Lower lobe of right lung (tissue), 2 donors: ENCODE measurements around the gene TMC4. TPM values are rescaled to one million over a fixed set of nuclear protein-coding genes. Genes with fewer than 3 reads are reported as not detected.

Experiments
- ATAC-seq, 2 donors: fragments of 200-7000 bp; cut with Tn5 transposase; one replicate each; pipeline ENCODE4 v1.9.1; 2020 to 2022; ENCODE audit warnings: mild to moderate bottlenecking in 2 of 2, moderate library complexity in 2 of 2
- DNase-seq: peaks from one replicate; pipeline ENCODE4 v3.0.0-alpha.2; 2020
- H3K27ac ChIP-seq: fragments of 200-600 bp; one replicate; pipeline ENCODE4 v1.8.0; 2022
- H3K27me3 ChIP-seq: fragments of 200-600 bp; one replicate; pipeline ENCODE4 v1.8.0; 2022; ENCODE audit warnings: low read depth
- H3K36me3 ChIP-seq: fragments of 200-600 bp; one replicate; pipeline ENCODE4 v1.8.0; 2022; ENCODE audit warnings: mild to moderate bottlenecking
- H3K4me1 ChIP-seq: fragments of 200-600 bp; one replicate; pipeline ENCODE4 v1.8.0; 2022
- H3K4me3 ChIP-seq: fragments of 200-600 bp; one replicate; pipeline ENCODE4 v1.8.0; 2022; ENCODE audit warnings: mild to moderate bottlenecking
- H3K9me3 ChIP-seq: fragments of 200-600 bp; one replicate; pipeline ENCODE4 v1.8.0; 2022
- CTCF ChIP-seq: fragments of 200-600 bp; IDR thresholded peaks from one replicate; pipeline ENCODE4 v1.8.0; 2022; ENCODE audit warnings: antibody characterized with exemption, mild to moderate bottlenecking
- intact Hi-C: fragments of 100-400 bp; cut with DNase I; formaldehyde crosslinking; loops from one replicate; pipeline ENCODE4 v1.11.0; 2022
- total RNA-seq: library from RNA; stranded (reverse); fragmentation: NEBNext Ultra II Directional; extraction: Animal tissue kit (Norgen Biotek cat#: 25700); gene quantifications from one replicate; pipeline ENCODE4 v1.2.1, GENCODE V29; 2021
- donor health status: DM: no; HTN: yes; CAD: no; lungs with severe emphysema.

Gene TMC4
- total RNA-seq, 1 donor from 2014 or later = 57.6 TPM

DNA sequence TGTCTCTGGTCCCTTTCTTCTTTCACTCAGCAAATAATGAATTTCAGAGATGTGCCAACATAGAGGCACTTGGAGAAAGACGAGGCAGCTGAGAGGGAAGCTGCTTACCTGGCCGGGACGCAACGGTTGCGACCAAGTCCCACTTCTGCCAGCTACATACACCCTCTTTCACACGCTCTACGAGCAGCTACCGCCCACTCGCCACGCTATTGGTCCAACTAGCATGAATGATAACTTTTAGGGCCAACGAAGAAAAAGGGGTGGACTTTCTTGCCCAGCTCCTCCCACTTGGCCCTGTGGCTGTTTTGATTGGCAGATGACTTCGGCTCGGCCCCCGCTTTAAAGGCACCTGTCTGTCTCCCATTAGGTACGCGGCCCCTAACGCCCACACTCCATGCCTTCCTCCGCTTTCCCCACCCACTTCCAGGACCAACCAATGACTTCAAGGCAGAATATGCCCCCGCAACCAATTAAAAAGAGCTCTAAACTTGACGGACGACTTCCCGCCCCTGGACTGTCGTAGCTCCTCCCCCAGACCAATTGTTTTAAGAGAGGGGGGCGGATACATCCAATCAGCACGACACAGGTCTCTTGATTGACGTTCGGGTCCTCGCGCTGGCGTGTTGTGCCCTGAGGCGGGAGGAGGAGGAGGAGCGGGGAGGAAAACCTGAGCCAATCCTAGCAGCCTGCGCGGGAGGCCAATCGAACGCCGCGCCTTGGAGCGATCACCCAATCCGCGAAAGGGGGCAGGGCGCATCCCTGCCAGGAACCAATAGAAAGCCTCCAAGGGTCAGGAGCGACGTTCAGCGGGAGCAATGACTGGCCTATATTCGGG lies 35.9 kb downstream of the TMC4 start:
- DNase-seq (peak; percentile 99), ATAC-seq (peak; percentile 93 to 96)
- no peak for TF ChIP-seq CTCF
- no peaks in the 10 kb centered on the region for H3K9me3 ChIP-seq
- H3K4me1 ChIP-seq = peaks cover 47% of the 10 kb centered on the region
- H3K27ac ChIP-seq = peak overlapping the region; percentile 96
- H3K27me3 ChIP-seq = no peaks in the 10 kb centered on the region
- H3K36me3 ChIP-seq = peaks cover 21% of the 10 kb centered on the region
- peak overlapping the region; percentile 94 for H3K4me3 ChIP-seq
- intact Hi-C loops = no loop called here

GRCh38 chr19:54136086-54136863 lies 36.7 kb downstream of the TMC4 start:
- H3K9me3 ChIP-seq = no peaks in the 10 kb centered on the region
- intact Hi-C loops = no loop called here
- peak overlapping the region; percentile 61 for H3K27ac ChIP-seq
- peaks cover 40% of the 10 kb centered on the region for H3K4me1 ChIP-seq
- ATAC-seq (no peak), DNase-seq (no peak)
- H3K36me3 ChIP-seq = peaks cover 22% of the 10 kb centered on the region
- TF ChIP-seq CTCF = no peak
- no peaks in the 10 kb centered on the region for H3K27me3 ChIP-seq
- peak overlapping the region; percentile 62 for H3K4me3 ChIP-seq

GRCh38 chr19:54133957-54134590 lies 38.9 kb downstream of the TMC4 start:
- Histone ChIP-seq H3K27ac (no peak overlapping the region), H3K36me3 (peaks cover 31% of the 10 kb centered on the region), H3K27me3 (no peaks in the 10 kb centered on the region), H3K4me3 (no peak overlapping the region), H3K4me1 (peaks cover 18% of the 10 kb centered on the region), H3K9me3 (no peaks in the 10 kb centered on the region)
- ATAC-seq = no peak
- DNase-seq = no peak
- intact Hi-C loops = no loop called here
- no peak for TF ChIP-seq CTCF

- ATAC-seq (no peak), DNase-seq (no peak)
- Histone ChIP-seq H3K36me3 (peaks cover 38% of the 10 kb centered on the region), H3K27me3 (no peaks in the 10 kb centered on the region), H3K9me3 (no peaks in the 10 kb centered on the region), H3K4me1 (peaks cover 12% of the 10 kb centered on the region), H3K27ac (no peak overlapping the region), H3K4me3 (no peak overlapping the region)
- TF ChIP-seq CTCF = no peak
- intact Hi-C loops = no loop called here
These were observed 39.5 kb downstream of the TMC4 start for GRCh38 chr19:54133312-54133956.

DNA sequence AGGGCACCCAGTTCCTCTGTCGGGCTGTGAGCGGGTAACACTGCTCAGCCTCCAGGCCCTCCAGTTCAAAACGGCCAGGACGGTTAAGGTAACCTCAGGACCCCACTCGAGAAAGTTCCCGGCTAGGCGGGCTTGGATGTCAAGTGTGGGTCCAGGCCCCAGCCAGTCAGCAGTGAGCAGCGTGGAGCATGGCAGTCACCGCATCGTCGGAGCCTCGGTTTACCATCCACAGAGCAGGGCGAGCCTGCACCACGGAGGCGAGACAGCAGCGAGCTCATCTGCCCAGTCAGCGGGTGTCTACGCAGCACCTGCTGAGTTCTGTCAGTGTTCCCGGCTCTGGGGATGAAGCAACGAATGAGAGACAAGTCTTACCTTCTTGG lies 43.4 kb downstream of the TMC4 start:
- no peak for DNase-seq
- H3K27me3 ChIP-seq = no peaks in the 10 kb centered on the region
- no peak for ATAC-seq
- peaks cover 76% of the 10 kb centered on the region for H3K36me3 ChIP-seq
- H3K4me3 ChIP-seq = no peak overlapping the region
- no peak for TF ChIP-seq CTCF
- H3K4me1 ChIP-seq = no peaks in the 10 kb centered on the region
- no peak overlapping the region for H3K27ac ChIP-seq
- H3K9me3 ChIP-seq = no peaks in the 10 kb centered on the region
- intact Hi-C loops = no loop called here
